Keratinocyte (primary cell): ENCODE data around the gene LCOR.

ENCODE experiments used
- EZH2 ChIP-seq: IDR thresholded peaks from one replicate; pipeline ENCODE4 v1.6.1; 2012; ENCODE audit warnings: inconsistent platforms, mild to moderate bottlenecking, low read length, moderate library complexity
- TF ChIP-seq, protein P1 (sequence below), 3 experiments: IDR thresholded peaks in 1 of 3; conservative IDR thresholded peaks in 1 of 3; optimal IDR thresholded peaks in 1 of 3; 2 replicates in 2 of 3; 3 replicates in 1 of 3; pipeline versions ENCODE3 to v1.5.1; 2011; ENCODE audit warnings: low read length in 3 of 3, mild to moderate bottlenecking in 3 of 3, moderate library complexity in 2 of 3, control low read depth in 1 of 3, inconsistent platforms in 1 of 3; ENCODE audit not compliant: insufficient read depth in 2 of 3; ENCODE audit errors: extremely low read depth in 1 of 3

DNA sequence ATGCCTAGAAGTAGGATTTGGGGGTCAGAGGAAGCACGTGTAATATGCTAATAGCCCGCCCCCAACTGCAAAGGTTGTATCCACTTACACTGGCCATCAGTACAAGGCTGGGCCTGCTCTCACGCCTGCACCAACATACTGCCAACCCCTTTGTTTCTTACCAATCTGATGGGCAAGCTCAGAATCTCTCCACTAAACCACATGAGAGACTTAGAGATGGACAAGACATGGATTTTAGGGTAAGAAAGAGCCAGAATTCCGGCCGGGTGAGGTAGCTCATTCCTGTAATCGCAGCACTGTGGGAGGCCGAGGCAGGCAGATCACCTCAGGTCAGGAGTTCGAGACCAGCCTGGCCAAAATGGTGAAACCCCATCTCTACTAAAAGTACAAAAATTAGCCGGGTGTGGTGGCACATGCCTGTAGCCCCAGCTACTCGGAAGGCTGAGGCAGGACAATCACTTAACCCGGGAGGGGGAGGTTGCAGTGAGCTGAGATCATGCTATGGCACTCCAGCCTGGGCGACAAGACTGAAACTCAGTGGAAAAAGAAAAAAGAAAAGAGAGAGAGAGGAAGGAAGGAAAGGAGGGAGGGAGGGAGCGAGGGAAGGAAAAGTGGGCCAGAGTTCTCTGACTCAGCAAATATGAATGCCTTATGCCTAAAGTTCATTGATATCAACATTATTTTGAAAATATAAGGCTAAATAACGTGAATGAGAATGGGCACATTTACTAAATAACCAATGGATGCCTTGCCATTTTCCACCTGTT, 191.5 kb downstream of the LCOR start:
- TF ChIP-seq, protein P1, sequence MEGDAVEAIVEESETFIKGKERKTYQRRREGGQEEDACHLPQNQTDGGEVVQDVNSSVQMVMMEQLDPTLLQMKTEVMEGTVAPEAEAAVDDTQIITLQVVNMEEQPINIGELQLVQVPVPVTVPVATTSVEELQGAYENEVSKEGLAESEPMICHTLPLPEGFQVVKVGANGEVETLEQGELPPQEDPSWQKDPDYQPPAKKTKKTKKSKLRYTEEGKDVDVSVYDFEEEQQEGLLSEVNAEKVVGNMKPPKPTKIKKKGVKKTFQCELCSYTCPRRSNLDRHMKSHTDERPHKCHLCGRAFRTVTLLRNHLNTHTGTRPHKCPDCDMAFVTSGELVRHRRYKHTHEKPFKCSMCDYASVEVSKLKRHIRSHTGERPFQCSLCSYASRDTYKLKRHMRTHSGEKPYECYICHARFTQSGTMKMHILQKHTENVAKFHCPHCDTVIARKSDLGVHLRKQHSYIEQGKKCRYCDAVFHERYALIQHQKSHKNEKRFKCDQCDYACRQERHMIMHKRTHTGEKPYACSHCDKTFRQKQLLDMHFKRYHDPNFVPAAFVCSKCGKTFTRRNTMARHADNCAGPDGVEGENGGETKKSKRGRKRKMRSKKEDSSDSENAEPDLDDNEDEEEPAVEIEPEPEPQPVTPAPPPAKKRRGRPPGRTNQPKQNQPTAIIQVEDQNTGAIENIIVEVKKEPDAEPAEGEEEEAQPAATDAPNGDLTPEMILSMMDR (optimal IDR thresholded peaks at IDR 0.05 in 1 of 3, IDR thresholded peaks at IDR 0.05 in 1 of 3, conservative IDR thresholded peaks at IDR 0.05 in 1 of 3; ENCODE audit: extremely low read depth in 1 of 3, insufficient read depth in 2 of 3, low read length in 3 of 3), result no peak
- no peak for TF ChIP-seq EZH2
